ENCODE data around the gene PELI1. TPM values are rescaled to one million over a fixed set of nuclear protein-coding genes. Genes with fewer than 3 reads are reported as not detected.

PELI1 gene
- total and polyA plus RNA-seq, 8 donors = 6.9 to 165 (median 27.5) TPM

DNA sequence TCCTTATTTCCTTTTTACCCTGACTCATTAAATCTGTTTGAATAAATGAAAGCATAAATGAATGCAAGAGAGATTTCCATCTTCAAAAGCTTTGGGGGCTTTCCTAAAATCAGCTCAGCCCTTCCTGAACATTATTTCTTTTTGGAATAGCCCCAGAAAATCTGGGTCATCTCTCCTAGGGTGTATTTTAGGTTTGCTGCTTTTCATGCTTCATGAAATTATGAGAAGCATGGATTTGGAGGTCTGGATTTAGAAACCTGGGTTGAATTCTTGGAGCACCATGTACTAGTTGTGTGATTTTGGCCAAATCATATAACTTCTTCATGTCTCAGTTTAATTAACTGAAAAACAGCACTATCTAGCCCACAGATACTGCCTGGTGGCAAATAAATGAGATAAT, 24.0 kb upstream of the PELI1 start:
- no peaks in the 10 kb centered on the region for H3K9me3 ChIP-seq
- no peak overlapping the region for H3K27ac ChIP-seq
- no peaks in the 10 kb centered on the region for H3K36me3 ChIP-seq
- TF ChIP-seq, protein P1, sequence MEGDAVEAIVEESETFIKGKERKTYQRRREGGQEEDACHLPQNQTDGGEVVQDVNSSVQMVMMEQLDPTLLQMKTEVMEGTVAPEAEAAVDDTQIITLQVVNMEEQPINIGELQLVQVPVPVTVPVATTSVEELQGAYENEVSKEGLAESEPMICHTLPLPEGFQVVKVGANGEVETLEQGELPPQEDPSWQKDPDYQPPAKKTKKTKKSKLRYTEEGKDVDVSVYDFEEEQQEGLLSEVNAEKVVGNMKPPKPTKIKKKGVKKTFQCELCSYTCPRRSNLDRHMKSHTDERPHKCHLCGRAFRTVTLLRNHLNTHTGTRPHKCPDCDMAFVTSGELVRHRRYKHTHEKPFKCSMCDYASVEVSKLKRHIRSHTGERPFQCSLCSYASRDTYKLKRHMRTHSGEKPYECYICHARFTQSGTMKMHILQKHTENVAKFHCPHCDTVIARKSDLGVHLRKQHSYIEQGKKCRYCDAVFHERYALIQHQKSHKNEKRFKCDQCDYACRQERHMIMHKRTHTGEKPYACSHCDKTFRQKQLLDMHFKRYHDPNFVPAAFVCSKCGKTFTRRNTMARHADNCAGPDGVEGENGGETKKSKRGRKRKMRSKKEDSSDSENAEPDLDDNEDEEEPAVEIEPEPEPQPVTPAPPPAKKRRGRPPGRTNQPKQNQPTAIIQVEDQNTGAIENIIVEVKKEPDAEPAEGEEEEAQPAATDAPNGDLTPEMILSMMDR (IDR thresholded peaks at IDR 0.05) = no peak
- no peak overlapping the region for H3K4me3 ChIP-seq
- H3K27me3 ChIP-seq = no peaks in the 10 kb centered on the region
- no peak for DNase-seq
- no peaks in the 10 kb centered on the region for H3K4me1 ChIP-seq
- intact Hi-C loops (cut with DNase I; ENCODE audit: low total_unique reads) = no loop called here

DNA sequence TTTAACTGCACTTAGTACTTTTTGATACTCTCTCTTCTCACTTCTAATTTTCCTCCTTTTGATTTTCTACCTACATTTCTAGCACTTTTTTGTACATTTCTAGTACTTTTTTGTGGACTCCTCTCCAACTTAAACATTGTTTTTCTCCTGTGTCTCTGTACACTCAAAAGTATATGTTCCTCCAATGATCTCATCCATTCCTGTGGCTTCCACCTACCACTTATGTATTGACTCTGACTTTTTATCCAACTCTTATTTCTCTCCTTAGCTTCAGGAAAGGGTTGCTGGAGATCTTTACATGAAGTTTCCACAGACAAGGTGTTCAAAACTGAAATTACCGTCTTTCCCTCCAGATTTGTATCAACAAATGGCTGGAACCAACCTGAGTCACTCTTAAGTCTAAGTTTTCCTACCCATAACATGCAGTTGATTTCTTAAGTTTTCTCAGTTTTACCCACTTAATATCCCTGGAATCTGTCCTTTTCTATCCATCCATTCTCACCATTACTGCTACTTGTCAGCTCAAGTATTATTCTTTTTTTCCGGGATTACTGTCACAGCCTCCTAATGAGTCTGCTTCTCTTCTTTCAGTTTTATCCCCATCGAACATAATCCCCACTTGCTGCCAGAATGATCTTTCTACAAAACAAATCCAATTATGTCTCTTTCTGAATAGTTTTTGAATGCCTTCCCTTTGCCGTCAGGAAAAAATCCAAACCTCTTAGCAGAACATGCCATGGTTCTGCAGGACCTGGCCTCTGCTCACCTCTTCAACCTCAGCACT, 22.6 kb upstream of the PELI1 start:
- DNase-seq = no peak
- H3K4me3 ChIP-seq = no peak overlapping the region
- H3K4me1 ChIP-seq = no peaks in the 10 kb centered on the region
- H3K9me3 ChIP-seq = no peaks in the 10 kb centered on the region
- no peak overlapping the region for H3K27ac ChIP-seq
- intact Hi-C loops (cut with DNase I; ENCODE audit: low total_unique reads) = no loop called here
- TF ChIP-seq EP300 (IDR thresholded peaks at IDR 0.05) (no peak), POLR2A (IDR thresholded peaks at IDR 0.05) (no peak)
- TF ChIP-seq, protein P1 (IDR thresholded peaks at IDR 0.05) = no peak
- H3K27me3 ChIP-seq = no peaks in the 10 kb centered on the region
- 85 to 97% (median 93%) methylated on average over 4 of the region's 4 CpGs for WGBS, 5 donors
- H3K36me3 ChIP-seq = no peaks in the 10 kb centered on the region

DNA sequence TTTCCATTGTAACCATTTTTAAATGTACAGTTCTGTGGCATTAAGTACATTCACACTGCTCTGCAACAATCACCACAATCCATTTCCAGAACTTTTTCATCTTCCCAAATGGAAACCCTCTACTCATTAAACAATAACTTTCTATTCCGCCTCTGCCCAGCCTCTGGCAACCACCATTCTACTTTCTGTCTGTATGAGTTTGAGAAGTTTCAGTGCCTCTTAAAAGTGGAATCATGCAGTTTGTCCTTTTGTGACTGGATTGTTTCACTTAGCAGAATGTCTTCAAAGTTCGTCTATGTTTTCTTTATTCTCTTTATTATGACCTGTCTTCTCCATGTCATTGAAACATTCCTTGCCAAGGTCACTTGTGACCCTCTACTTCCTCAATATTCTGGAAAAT, 22.0 kb upstream of the PELI1 start:
- H3K27ac ChIP-seq = no peak overlapping the region
- H3K4me1 ChIP-seq = no peaks in the 10 kb centered on the region
- no peaks in the 10 kb centered on the region for H3K36me3 ChIP-seq
- 72 to 91% (median 86%) methylated on average over 2 of the region's 2 CpGs for WGBS, 5 donors
- TF ChIP-seq, protein P1 (IDR thresholded peaks at IDR 0.05) = no peak
- TF ChIP-seq POLR2AphosphoS5 (IDR thresholded peaks at IDR 0.05) (no peak), POLR2A (IDR thresholded peaks at IDR 0.05) (no peak), EP300 (IDR thresholded peaks at IDR 0.05) (no peak)
- H3K4me3 ChIP-seq = no peak overlapping the region
- no peak for DNase-seq
- H3K27me3 ChIP-seq = no peaks in the 10 kb centered on the region
- intact Hi-C loops (cut with DNase I; ENCODE audit: low total_unique reads) = no loop called here
- no peaks in the 10 kb centered on the region for H3K9me3 ChIP-seq

DNA sequence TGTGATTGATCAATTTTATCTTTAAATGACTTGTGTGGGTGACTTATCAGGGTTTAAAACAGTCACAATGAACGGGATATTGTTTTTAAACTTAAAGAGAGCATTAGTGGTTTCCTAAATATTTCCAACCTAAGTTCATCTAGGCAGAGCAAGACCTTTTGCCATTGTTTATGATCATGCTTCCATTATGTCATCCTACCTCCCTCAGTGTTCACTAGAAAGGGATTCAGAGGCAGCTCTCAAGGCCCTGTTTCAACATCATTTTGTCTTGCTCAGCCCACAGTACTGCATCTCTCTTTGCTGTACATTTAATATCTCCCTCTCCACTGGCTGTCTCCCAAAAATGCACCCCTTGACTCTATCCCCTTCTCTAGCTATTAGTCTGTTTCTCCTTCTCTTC, 21.5 kb upstream of the PELI1 start:
- 24 to 52% (median 38%) methylated on average over 1 of the region's 1 CpG for WGBS, 5 donors
- intact Hi-C loops (cut with DNase I; ENCODE audit: low total_unique reads) = no loop called here
- Histone ChIP-seq H3K27me3 (no peaks in the 10 kb centered on the region), H3K9me3 (no peaks in the 10 kb centered on the region), H3K4me1 (no peaks in the 10 kb centered on the region), H3K36me3 (no peaks in the 10 kb centered on the region), H3K27ac (no peak overlapping the region), H3K4me3 (no peak overlapping the region)
- DNase-seq = no peak
- TF ChIP-seq, protein P1 (IDR thresholded peaks at IDR 0.05) = no peak
- TF ChIP-seq POLR2A (IDR thresholded peaks at IDR 0.05) (no peak), POLR2AphosphoS5 (IDR thresholded peaks at IDR 0.05) (no peak), EP300 (IDR thresholded peaks at IDR 0.05) (no peak)

Data from stomach (tissue), 9 donors.